Activated CD4-positive, alpha-beta memory T cell treated with anti-CD3 and anti-CD28 coated beads for 36 hours (primary cell): Measurements from ENCODE around the gene A1BG. TPM values are rescaled to one million over a fixed set of nuclear protein-coding genes. Genes with fewer than 3 reads are reported as not detected.

ENCODE experiments used
- CTCF ChIA-PET: fragments of 350-600 bp; sonication (Branson Sonifier 250); formaldehyde crosslinking; loops from one replicate; lab custom pipeline; 2021; ENCODE audit warnings: antibody characterized with exemption, inconsistent platforms; lab: Charles Lee
- POLR2A ChIA-PET: fragments of 350-600 bp; sonication (Branson Sonifier 250); formaldehyde crosslinking; loops from one replicate; lab custom pipeline; 2021; ENCODE audit warnings: antibody characterized with exemption; lab: Charles Lee
- DNase-seq: peaks from one replicate; pipeline ENCODE4 v3.0.0-alpha.2; 2020
- H3K27ac Mint-ChIP-seq: one replicate; pipeline ENCODE4 v1.8.0; 2021; ENCODE audit warnings: mixed read lengths
- H3K27me3 Mint-ChIP-seq: one replicate; pipeline ENCODE4 v1.8.0; 2021; ENCODE audit warnings: mixed read lengths
- H3K36me3 Mint-ChIP-seq: one replicate; pipeline ENCODE4 v1.8.0; 2021; ENCODE audit warnings: mixed read lengths
- H3K4me1 Mint-ChIP-seq: one replicate; pipeline ENCODE4 v1.8.0; 2021; ENCODE audit warnings: low read depth, mixed read lengths
- H3K4me3 Mint-ChIP-seq: one replicate; pipeline ENCODE4 v1.8.0; 2021; ENCODE audit warnings: mild to moderate bottlenecking, mixed read lengths
- H3K9me3 Mint-ChIP-seq: one replicate; pipeline ENCODE4 v1.8.0; 2021; ENCODE audit warnings: mixed read lengths
- intact Hi-C: fragments of 100-400 bp; cut with micrococcal nuclease; formaldehyde crosslinking; loops from one replicate; pipeline ENCODE4 v1.15.1; 2023
- total RNA-seq, 2 experiments: library from RNA; stranded (reverse); gene quantifications; one replicate each; pipeline ENCODE4 v1.2.3, GENCODE V29; 2021

A1BG gene
- total RNA-seq, 2 experiments from 2014 or later: 9.9 to 12.9 TPM

- no peaks in the 10 kb centered on the region for H3K27me3 Mint-ChIP-seq
- intact Hi-C loops: no loop called here
- no peak overlapping the region for H3K27ac Mint-ChIP-seq
- no peaks in the 10 kb centered on the region for H3K9me3 Mint-ChIP-seq
- H3K4me1 Mint-ChIP-seq: no peaks in the 10 kb centered on the region
- CTCF ChIA-PET: no interaction called here
- no peak overlapping the region for H3K4me3 Mint-ChIP-seq
- peaks cover 36% of the 10 kb centered on the region for H3K36me3 Mint-ChIP-seq
- no peak for DNase-seq
- POLR2A ChIA-PET: no interaction called here
These were observed 14.3 kb downstream of the A1BG start for GRCh38 chr19:58338825-58339558.

DNA sequence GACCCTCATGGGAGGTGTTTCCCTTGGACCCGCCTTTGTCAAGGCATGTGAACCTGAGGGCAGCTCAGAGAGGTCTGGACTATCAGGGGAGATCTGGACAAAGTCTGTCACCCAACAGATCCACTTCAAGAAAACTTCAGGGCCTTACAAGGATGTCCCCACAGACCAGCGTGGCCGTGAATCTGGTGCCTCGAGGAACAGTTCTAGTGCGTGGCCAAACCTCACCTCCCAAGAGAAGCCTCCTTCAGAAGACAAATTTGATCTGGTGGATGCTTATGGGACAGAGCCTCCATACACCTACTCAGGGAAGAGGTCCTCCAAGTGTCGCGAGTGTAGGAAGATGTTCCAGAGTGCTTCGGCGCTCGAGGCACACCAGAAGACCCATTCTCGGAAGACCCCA is 15.0 kb downstream of the A1BG start:
- Mint-ChIP-seq H3K27me3 (no peaks in the 10 kb centered on the region), H3K27ac (no peak overlapping the region), H3K4me1 (no peaks in the 10 kb centered on the region), H3K36me3 (peaks cover 36% of the 10 kb centered on the region), H3K4me3 (no peak overlapping the region), H3K9me3 (no peaks in the 10 kb centered on the region)
- CTCF ChIA-PET: no interaction called here
- intact Hi-C loops: no loop called here
- no peak for DNase-seq
- POLR2A ChIA-PET: no interaction called here

DNA sequence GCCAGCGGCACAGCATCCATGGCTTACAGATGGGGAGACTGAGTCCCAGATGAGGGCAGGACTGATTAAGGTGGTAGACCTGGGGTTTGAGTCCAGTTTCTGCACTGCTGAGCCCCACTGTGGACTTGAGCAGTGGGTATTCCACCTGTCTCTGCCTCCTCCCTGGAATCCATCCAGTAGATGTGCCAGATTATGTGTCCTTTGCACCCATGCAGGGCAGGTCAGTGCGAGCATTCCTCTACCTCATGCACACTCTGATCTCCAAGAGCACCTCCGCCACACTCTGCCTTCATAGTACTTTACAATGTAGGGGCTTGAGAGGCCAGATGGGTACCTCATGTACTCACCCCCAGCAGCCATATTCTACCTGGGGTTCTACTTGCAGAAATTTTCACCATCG is 16.5 kb downstream of the A1BG start:
- peaks cover 36% of the 10 kb centered on the region for H3K36me3 Mint-ChIP-seq
- intact Hi-C loops: no loop called here
- no peaks in the 10 kb centered on the region for H3K4me1 Mint-ChIP-seq
- ChIA-PET POLR2A (no interaction called here), CTCF (no interaction called here)
- no peak overlapping the region for H3K4me3 Mint-ChIP-seq
- no peaks in the 10 kb centered on the region for H3K27me3 Mint-ChIP-seq
- no peak for DNase-seq
- H3K9me3 Mint-ChIP-seq: no peaks in the 10 kb centered on the region
- no peak overlapping the region for H3K27ac Mint-ChIP-seq

DNA sequence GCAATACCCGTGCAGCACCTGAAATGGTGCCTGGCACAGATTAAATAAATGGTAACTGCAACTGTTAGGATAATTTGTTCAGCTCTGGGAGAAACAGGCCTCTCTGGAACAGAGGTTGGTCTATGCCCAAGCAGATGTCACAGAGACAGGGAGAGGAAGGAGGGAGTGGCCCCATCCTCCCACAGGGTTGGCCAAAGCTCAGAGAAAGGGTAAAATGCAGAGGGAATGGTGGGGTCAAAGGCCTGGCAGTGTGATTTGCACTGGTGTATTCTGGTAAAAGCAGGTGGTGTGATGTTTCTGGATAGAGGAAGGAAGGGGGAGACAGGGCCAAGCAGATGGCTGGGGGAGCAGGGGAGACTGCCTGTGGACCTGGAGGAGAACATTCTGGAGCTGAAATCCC is 17.1 kb downstream of the A1BG start:
- intact Hi-C loops: no loop called here
- H3K36me3 Mint-ChIP-seq: peaks cover 35% of the 10 kb centered on the region
- H3K27me3 Mint-ChIP-seq: no peaks in the 10 kb centered on the region
- no peak overlapping the region for H3K4me3 Mint-ChIP-seq
- ChIA-PET CTCF (no interaction called here), POLR2A (no interaction called here)
- no peaks in the 10 kb centered on the region for H3K9me3 Mint-ChIP-seq
- no peaks in the 10 kb centered on the region for H3K4me1 Mint-ChIP-seq
- no peak for DNase-seq
- H3K27ac Mint-ChIP-seq: no peak overlapping the region

- POLR2A ChIA-PET: no interaction called here
- no peaks in the 10 kb centered on the region for H3K27me3 Mint-ChIP-seq
- no peaks in the 10 kb centered on the region for H3K4me1 Mint-ChIP-seq
- H3K27ac Mint-ChIP-seq: no peak overlapping the region
- H3K9me3 Mint-ChIP-seq: no peaks in the 10 kb centered on the region
- DNase-seq: no peak
- H3K36me3 Mint-ChIP-seq: peaks cover 30% of the 10 kb centered on the region
- CTCF ChIA-PET: no interaction called here
- intact Hi-C loops: no loop called here
- no peak overlapping the region for H3K4me3 Mint-ChIP-seq
These were observed 17.7 kb downstream of the A1BG start for GRCh38 chr19:58335630-58336029.

GRCh38 chr19:58334691-58335249 is 18.5 kb downstream of the A1BG start:
- Mint-ChIP-seq H3K4me1 (no peaks in the 10 kb centered on the region), H3K9me3 (no peaks in the 10 kb centered on the region), H3K36me3 (peaks cover 27% of the 10 kb centered on the region), H3K27me3 (no peaks in the 10 kb centered on the region), H3K27ac (no peak overlapping the region), H3K4me3 (no peak overlapping the region)
- no peak for DNase-seq
- CTCF ChIA-PET: no interaction called here
- intact Hi-C loops: no loop called here
- POLR2A ChIA-PET: no interaction called here

GRCh38 chr19:58332697-58333096 is 20.6 kb downstream of the A1BG start:
- CTCF ChIA-PET: interaction anchor here (0.9 kb wide), 1 partner anchor 15 kb away, joined by 4 read pairs; no protein-coding TSS in a partner anchor
- H3K4me1 Mint-ChIP-seq: peaks cover 4% of the 10 kb centered on the region
- no peak for DNase-seq
- no peak overlapping the region for H3K4me3 Mint-ChIP-seq
- intact Hi-C loops: no loop called here
- no peak overlapping the region for H3K27ac Mint-ChIP-seq
- H3K27me3 Mint-ChIP-seq: no peaks in the 10 kb centered on the region
- peaks cover 11% of the 10 kb centered on the region for H3K36me3 Mint-ChIP-seq
- H3K9me3 Mint-ChIP-seq: no peaks in the 10 kb centered on the region
- POLR2A ChIA-PET: no interaction called here

DNA sequence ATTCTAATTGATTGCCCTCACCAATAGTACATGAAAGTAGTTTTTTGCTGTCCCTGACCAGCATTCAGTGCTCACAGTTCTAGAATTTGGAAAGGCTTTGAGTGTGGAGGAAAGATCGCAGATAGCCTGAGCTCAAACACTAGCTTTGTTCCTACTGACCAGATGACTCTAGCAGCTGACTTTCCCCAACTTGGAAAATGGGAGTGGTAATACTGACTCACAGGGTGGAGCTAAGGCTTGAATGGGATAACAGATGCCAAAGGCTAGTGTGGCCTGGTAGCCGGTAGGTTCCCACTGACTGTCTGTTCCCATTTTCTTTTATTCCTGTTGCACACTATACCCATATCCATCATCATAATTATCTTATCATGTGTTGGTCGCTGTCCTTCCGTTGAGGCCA is 22.8 kb downstream of the A1BG start:
- ChIA-PET CTCF (interaction anchor here (1.0 kb wide), 1 partner anchor 16 kb away, joined by 7 read pairs; no protein-coding TSS in a partner anchor), POLR2A (no interaction called here)
- intact Hi-C loops: no loop called here
- peaks cover 6% of the 10 kb centered on the region for H3K36me3 Mint-ChIP-seq
- H3K4me3 Mint-ChIP-seq: no peak overlapping the region
- H3K27me3 Mint-ChIP-seq: no peaks in the 10 kb centered on the region
- peaks cover 4% of the 10 kb centered on the region for H3K4me1 Mint-ChIP-seq
- DNase-seq: no peak
- H3K9me3 Mint-ChIP-seq: no peaks in the 10 kb centered on the region
- H3K27ac Mint-ChIP-seq: no peak overlapping the region

DNA sequence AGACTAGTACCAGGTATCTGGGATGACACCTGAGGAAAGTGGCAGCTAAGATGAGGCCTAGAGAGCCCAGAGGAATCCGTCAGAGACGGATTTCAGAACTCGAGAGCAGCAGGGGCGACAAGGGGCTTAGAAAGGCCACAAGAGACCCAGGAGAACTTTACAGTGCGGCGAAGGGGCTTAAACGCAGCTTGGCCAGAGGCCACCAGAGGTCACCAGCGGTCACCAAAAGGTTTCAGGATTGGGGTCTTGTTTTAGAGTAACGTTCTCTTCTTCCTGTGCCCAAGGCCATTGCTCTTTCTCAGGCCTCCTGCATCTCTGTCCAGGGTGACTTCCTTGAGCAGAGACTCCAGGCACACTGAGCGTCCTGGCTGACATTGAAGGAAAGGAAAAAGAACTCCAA is 24.3 kb downstream of the A1BG start:
- H3K27ac Mint-ChIP-seq: no peak overlapping the region
- peak; percentile 24 for DNase-seq
- peaks cover 4% of the 10 kb centered on the region for H3K4me1 Mint-ChIP-seq
- ChIA-PET CTCF (interaction anchor here (1.0 to 1.6 kb wide), 2 partner anchors 61 to 185 kb away, joined by 3 read pairs; no protein-coding TSS in a partner anchor), POLR2A (no interaction called here)
- H3K36me3 Mint-ChIP-seq: no peaks in the 10 kb centered on the region
- intact Hi-C loops: loop anchor here (5.0 kb wide), 1 partner anchor 78 kb away; the partner anchor contains the start of gene ZNF584
- H3K4me3 Mint-ChIP-seq: no peak overlapping the region
- no peaks in the 10 kb centered on the region for H3K9me3 Mint-ChIP-seq
- no peaks in the 10 kb centered on the region for H3K27me3 Mint-ChIP-seq

- H3K4me3 Mint-ChIP-seq: no peak within 1 kb of the TSS
- peak; percentile 95 for DNase-seq
- no peaks in the 10 kb centered on the region for H3K27me3 Mint-ChIP-seq
- ChIA-PET CTCF (interaction anchor here (0.7 to 2.8 kb wide), 3 partner anchors 10 to 193 kb away, joined by 3 to 11 read pairs (median 8); partner anchors contain the start of gene ZBTB45), POLR2A (interaction anchor here (0.6 to 1.4 kb wide), 5 partner anchors 10 to 217 kb away, joined by 3 to 8 read pairs (median 3); partner anchors contain the start of genes TRIM28 and ZNF497)
- H3K27ac Mint-ChIP-seq: no peak within 1 kb of the TSS
- intact Hi-C loops: loop anchor here (1.0 to 5.0 kb wide), 6 partner anchors 22 to 192 kb away; partner anchors contain the start of genes ERVK3-1, ZBTB45, ZNF497 and ZNF584
- H3K4me1 Mint-ChIP-seq: peaks cover 4% of the 10 kb centered on the region
- no peaks in the 10 kb centered on the region for H3K9me3 Mint-ChIP-seq
- peaks cover 1% of the 10 kb centered on the region for H3K36me3 Mint-ChIP-seq
These were observed 26.2 kb downstream of the A1BG start, which contains the start of gene ZSCAN22 for GRCh38 chr19:58326914-58327726. Gene ZSCAN22, plus strand, starts transcription at chr19:58326994. Its CDS starts 7,809 bp downstream, at chr19:58334803.

GRCh38 chr19:58326501-58326913 is 26.8 kb downstream of the A1BG start:
- POLR2A ChIA-PET: interaction anchor here (0.6 to 1.4 kb wide), 5 partner anchors 9 to 218 kb away, joined by 3 to 8 read pairs (median 3); partner anchors contain the start of genes TRIM28 and ZNF497

More at GRCh38 chr19:58326501-58326913, 26.8 kb downstream of the A1BG start:
- intact Hi-C loops: loop anchor here (1.0 to 5.0 kb wide), 5 partner anchors 21 to 193 kb away; partner anchors contain the start of genes ERVK3-1, ZBTB45, ZNF497 and ZNF584
- Mint-ChIP-seq H3K4me1 (peaks cover 4% of the 10 kb centered on the region), H3K36me3 (peaks cover 1% of the 10 kb centered on the region), H3K27ac (no peak overlapping the region), H3K4me3 (no peak overlapping the region), H3K27me3 (no peaks in the 10 kb centered on the region), H3K9me3 (no peaks in the 10 kb centered on the region)
- CTCF ChIA-PET: interaction anchor here (0.7 to 2.8 kb wide), 3 partner anchors 9 to 194 kb away, joined by 3 to 11 read pairs (median 8); partner anchors contain the start of gene ZBTB45
- no peak for DNase-seq
